BLaER1 treated with 17β-estradiol and CSF1 and Interleukin-3, amounts not matched to agents 10 nM and 100 nM (cell line): ENCODE measurements around the gene IGF2BP1.
"Not testable (repeated sequence)": the region's sequence is repeated elsewhere in the genome, so short reads cannot be mapped to it uniquely, and the experiment has no call there.

Source experiments
- H3K27ac ChIP-seq, 11 experiments: shearing (Covaris generic); formaldehyde crosslinking; 2 replicates each; pipeline ENCODE4 v1.8.1; 2022
- H3K27me3 ChIP-seq, 11 experiments: shearing (Covaris generic); formaldehyde crosslinking; 2 replicates each; pipeline ENCODE4 v1.8.1; 2022
- H3K36me3 ChIP-seq, 11 experiments: shearing (Covaris generic); formaldehyde crosslinking; 2 replicates each; pipeline ENCODE4 v1.8.1; 2022
- H3K4me1 ChIP-seq, 10 experiments: shearing (Covaris generic); formaldehyde crosslinking; 2 replicates each; pipeline ENCODE4 v1.8.1; 2022
- H3K4me2 ChIP-seq, 11 experiments: shearing (Covaris generic); formaldehyde crosslinking; 2 replicates each; pipeline ENCODE4 v1.8.1; 2022
- H3K4me3 ChIP-seq, 10 experiments: shearing (Covaris generic); formaldehyde crosslinking; 2 replicates each; pipeline ENCODE4 v1.8.1; 2022
- H3K9ac ChIP-seq, 11 experiments: shearing (Covaris generic); formaldehyde crosslinking; 2 replicates each; pipeline ENCODE4 v1.8.1; 2022
- H3K9me3 ChIP-seq, 11 experiments: shearing (Covaris generic); formaldehyde crosslinking; replicated peaks in 1 of 11; 2 replicates each; pipeline ENCODE4 v1.8.1; 2022
- H4K20me1 ChIP-seq, 11 experiments: shearing (Covaris generic); formaldehyde crosslinking; 2 replicates each; pipeline ENCODE4 v1.8.1; 2022
- Cebpa-rat ChIP-seq, 11 experiments: shearing (Covaris generic); IDR thresholded peaks; 2 replicates each; pipeline ENCODE4 v1.8.1; 2022

The IGF2BP1 gene

GRCh38 chr17:49038544-49038943, 41.4 kb downstream of the IGF2BP1 start:
- Histone ChIP-seq H3K9ac (no peak overlapping the region), H3K27me3 (no peaks in the 10 kb centered on the region), H3K4me3 (no peak overlapping the region), H3K4me1 (no peaks in the 10 kb centered on the region), H3K36me3 (no peaks in the 10 kb centered on the region), H3K9me3 (peaks cover 0 to 7% (median 0%) of the 10 kb centered on the region in 11 experiments; a peak in 4 of 22 replicates), H3K4me2 (no peak overlapping the region), H4K20me1 (no peaks in the 10 kb centered on the region), H3K27ac (no peak overlapping the region)
- TF ChIP-seq Cebpa-rat (IDR thresholded peaks at IDR 0.05): no peak

DNA sequence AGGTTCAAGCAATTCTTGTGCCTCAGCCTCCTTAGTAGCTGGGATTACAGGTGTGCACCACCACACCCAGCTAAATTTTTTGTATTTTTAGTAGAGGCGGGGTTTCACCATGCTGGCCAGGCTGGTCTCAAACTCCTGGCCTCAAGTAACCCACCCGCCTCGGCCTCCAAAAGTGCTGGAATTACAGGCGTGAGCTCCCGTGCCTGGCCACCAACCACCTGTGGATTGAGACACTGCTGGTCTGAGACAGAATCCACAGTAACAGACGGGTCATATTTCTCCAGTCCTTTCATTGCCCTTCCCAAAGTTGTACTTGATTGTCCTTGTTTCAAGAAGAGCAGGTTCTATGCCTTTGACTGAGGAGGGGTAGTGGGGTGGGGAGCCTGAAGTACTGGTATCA, 42.3 kb downstream of the IGF2BP1 start:
- not testable (repeated sequence) for H3K4me3 ChIP-seq, H3K27me3 ChIP-seq, H3K27ac ChIP-seq, H3K9ac ChIP-seq, H3K4me1 ChIP-seq, H3K4me2 ChIP-seq, H3K36me3 ChIP-seq, H3K9me3 ChIP-seq, H4K20me1 ChIP-seq

- no peak overlapping the region for H3K9ac ChIP-seq
- H3K4me2 ChIP-seq: no peak overlapping the region
- no peak for TF ChIP-seq Cebpa-rat (IDR thresholded peaks at IDR 0.05)
- H4K20me1 ChIP-seq: no peaks in the 10 kb centered on the region
- H3K4me3 ChIP-seq: no peak overlapping the region
- H3K4me1 ChIP-seq: no peaks in the 10 kb centered on the region
- no peaks in the 10 kb centered on the region for H3K36me3 ChIP-seq
- no peak overlapping the region for H3K27ac ChIP-seq
- H3K27me3 ChIP-seq: no peaks in the 10 kb centered on the region
- no peaks in the 10 kb centered on the region for H3K9me3 ChIP-seq
Measured at GRCh38 chr17:49041527-49041926, 44.3 kb downstream of the IGF2BP1 start.

- Histone ChIP-seq H3K4me3 (no peak overlapping the region), H3K27me3 (no peaks in the 10 kb centered on the region), H3K27ac (no peak overlapping the region), H3K9ac (no peak overlapping the region), H3K9me3 (no peaks in the 10 kb centered on the region), H3K4me1 (no peaks in the 10 kb centered on the region), H3K36me3 (no peaks in the 10 kb centered on the region), H3K4me2 (no peak overlapping the region), H4K20me1 (no peaks in the 10 kb centered on the region)
- no peak for TF ChIP-seq Cebpa-rat (IDR thresholded peaks at IDR 0.05)
Measured at GRCh38 chr17:49045376-49045775, 48.2 kb downstream of the IGF2BP1 start.

- Histone ChIP-seq H4K20me1 (no peaks in the 10 kb centered on the region), H3K27me3 (no peaks in the 10 kb centered on the region), H3K4me1 (no peaks in the 10 kb centered on the region), H3K36me3 (no peaks in the 10 kb centered on the region), H3K9ac (no peak overlapping the region), H3K9me3 (no peaks in the 10 kb centered on the region), H3K4me3 (no peak overlapping the region), H3K4me2 (no peak overlapping the region), H3K27ac (no peak overlapping the region)
- TF ChIP-seq Cebpa-rat (IDR thresholded peaks at IDR 0.05): no peak
Measured at GRCh38 chr17:49046912-49047311, 49.7 kb downstream of the IGF2BP1 start.

DNA sequence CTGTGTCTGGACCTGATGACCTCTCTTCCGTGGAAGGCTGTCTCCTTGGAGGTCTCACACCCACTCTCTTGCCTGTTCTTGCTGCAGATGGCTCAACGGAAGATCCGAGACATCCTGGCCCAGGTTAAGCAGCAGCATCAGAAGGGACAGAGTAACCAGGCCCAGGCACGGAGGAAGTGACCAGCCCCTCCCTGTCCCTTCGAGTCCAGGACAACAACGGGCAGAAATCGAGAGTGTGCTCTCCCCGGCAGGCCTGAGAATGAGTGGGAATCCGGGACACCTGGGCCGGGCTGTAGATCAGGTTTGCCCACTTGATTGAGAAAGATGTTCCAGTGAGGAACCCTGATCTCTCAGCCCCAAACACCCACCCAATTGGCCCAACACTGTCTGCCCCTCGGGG, 52.1 kb downstream of the IGF2BP1 start:
- H3K27me3 ChIP-seq: no peaks in the 10 kb centered on the region
- H3K4me1 ChIP-seq: no peaks in the 10 kb centered on the region
- H3K4me2 ChIP-seq: no peak overlapping the region
- TF ChIP-seq Cebpa-rat (IDR thresholded peaks at IDR 0.05): no peak
- H3K9ac ChIP-seq: no peak overlapping the region
- H3K36me3 ChIP-seq: no peaks in the 10 kb centered on the region
- H3K4me3 ChIP-seq: no peak overlapping the region
- no peaks in the 10 kb centered on the region for H4K20me1 ChIP-seq
- H3K9me3 ChIP-seq: no peaks in the 10 kb centered on the region
- H3K27ac ChIP-seq: no peak overlapping the region

- H3K9me3 ChIP-seq: no peaks in the 10 kb centered on the region
- no peak overlapping the region for H3K4me3 ChIP-seq
- no peak for TF ChIP-seq Cebpa-rat (IDR thresholded peaks at IDR 0.05)
- H3K4me1 ChIP-seq: peaks cover 0 to 5% (median 0%) of the 10 kb centered on the region in 10 experiments; a peak in 1 of 20 replicates
- no peak overlapping the region for H3K4me2 ChIP-seq
- H3K27ac ChIP-seq: no peak overlapping the region
- H4K20me1 ChIP-seq: no peaks in the 10 kb centered on the region
- H3K27me3 ChIP-seq: no peaks in the 10 kb centered on the region
- no peaks in the 10 kb centered on the region for H3K36me3 ChIP-seq
- no peak overlapping the region for H3K9ac ChIP-seq
Measured at GRCh38 chr17:49050611-49051010, 53.4 kb downstream of the IGF2BP1 start.

DNA sequence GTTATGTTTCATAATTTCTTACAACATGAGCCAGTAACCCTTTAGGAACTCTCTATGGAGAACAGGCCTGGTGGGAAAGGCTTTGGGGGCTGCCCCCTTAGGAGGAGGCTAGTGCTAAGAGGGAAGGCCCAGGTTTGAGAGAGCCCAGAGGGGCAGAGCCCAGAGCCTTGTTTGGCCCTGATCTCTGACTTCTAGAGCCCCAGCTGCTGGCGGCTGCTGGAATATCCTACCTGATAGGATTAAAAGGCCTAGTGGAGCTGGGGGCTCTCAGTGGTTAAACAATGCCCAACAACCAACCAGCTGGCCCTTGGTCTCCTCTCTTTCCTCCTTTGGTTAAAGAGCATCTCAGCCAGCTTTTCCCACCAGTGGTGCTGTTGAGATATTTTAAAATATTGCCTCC, 54.1 kb downstream of the IGF2BP1 start:
- no peaks in the 10 kb centered on the region for H4K20me1 ChIP-seq
- no peaks in the 10 kb centered on the region for H3K9me3 ChIP-seq
- H3K36me3 ChIP-seq: no peaks in the 10 kb centered on the region
- no peak overlapping the region for H3K27ac ChIP-seq
- no peaks in the 10 kb centered on the region for H3K27me3 ChIP-seq
- no peak; a peak in 1 of 22 replicates for TF ChIP-seq Cebpa-rat (IDR thresholded peaks at IDR 0.05)
- no peak overlapping the region for H3K9ac ChIP-seq
- peaks cover 0 to 11% (median 0%) of the 10 kb centered on the region in 10 experiments; a peak in 1 of 20 replicates for H3K4me1 ChIP-seq
- H3K4me2 ChIP-seq: no peak overlapping the region
- H3K4me3 ChIP-seq: no peak overlapping the region

- H3K4me1 ChIP-seq: peaks cover 0 to 11% (median 0%) of the 10 kb centered on the region in 10 experiments; a peak in 1 of 20 replicates
Measured at GRCh38 chr17:49053171-49053829, 56.1 kb downstream of the IGF2BP1 start.

DNA sequence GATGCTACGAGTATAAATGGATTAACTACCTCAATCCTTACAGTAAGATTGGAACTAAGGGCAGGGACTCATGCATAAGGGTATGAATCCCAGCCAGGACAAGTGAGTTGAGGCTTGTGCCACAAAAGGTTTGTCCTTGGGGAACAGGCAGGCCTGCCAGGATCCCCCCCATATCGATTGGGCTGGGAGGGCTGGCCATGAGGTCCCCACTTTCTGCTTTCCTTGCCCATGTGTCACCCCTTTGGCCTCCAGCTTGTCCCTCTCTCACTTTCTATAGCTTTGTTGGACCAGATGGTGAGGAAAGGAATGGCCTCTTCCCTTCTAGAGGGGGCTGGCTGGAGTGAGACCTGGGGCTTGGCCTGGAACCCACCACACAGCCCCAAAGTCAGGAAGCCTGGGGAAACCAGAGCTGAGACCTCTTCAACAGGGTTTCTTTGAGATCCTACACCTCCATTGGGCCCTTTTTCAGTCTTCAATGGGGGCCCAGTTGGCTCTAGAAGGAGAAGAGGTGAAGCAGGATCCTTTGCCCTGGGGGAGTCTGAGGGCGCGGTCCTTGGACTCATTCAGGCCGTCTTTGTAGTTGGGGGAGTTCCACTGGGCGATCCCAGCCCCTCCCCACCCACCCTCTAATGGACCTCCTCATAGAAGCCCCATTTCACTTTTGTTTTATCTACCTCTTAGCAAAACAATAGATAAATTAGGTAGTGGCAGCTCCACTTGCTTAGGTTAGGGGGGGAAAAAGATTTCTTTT, 57.3 kb downstream of the IGF2BP1 start:
- H3K4me3 ChIP-seq: no peak overlapping the region
- no peak overlapping the region for H3K27ac ChIP-seq
- peaks cover 0 to 11% (median 0%) of the 10 kb centered on the region in 10 experiments; a peak in 1 of 20 replicates for H3K4me1 ChIP-seq
- H3K9me3 ChIP-seq: no peaks in the 10 kb centered on the region
- TF ChIP-seq Cebpa-rat (IDR thresholded peaks at IDR 0.05): no peak
- no peaks in the 10 kb centered on the region for H3K27me3 ChIP-seq
- no peaks in the 10 kb centered on the region for H3K36me3 ChIP-seq
- H4K20me1 ChIP-seq: no peaks in the 10 kb centered on the region
- H3K9ac ChIP-seq: no peak overlapping the region
- H3K4me2 ChIP-seq: no peak overlapping the region

More at GRCh38 chr17:49053171-49053829, 56.1 kb downstream of the IGF2BP1 start:
- no peak overlapping the region for H3K9ac ChIP-seq
- no peak overlapping the region for H3K27ac ChIP-seq
- no peaks in the 10 kb centered on the region for H3K9me3 ChIP-seq
- no peaks in the 10 kb centered on the region for H3K27me3 ChIP-seq
- no peaks in the 10 kb centered on the region for H4K20me1 ChIP-seq
- H3K4me3 ChIP-seq: no peak overlapping the region
- H3K36me3 ChIP-seq: no peaks in the 10 kb centered on the region
- H3K4me2 ChIP-seq: no peak overlapping the region
- TF ChIP-seq Cebpa-rat (IDR thresholded peaks at IDR 0.05): no peak
